SK-N-MC (cell line): Measurements from ENCODE around the gene IFT57.

Source experiments
- EZH2 ChIP-seq: fragments of 200-600 bp; sonication (generic); IDR thresholded peaks from one replicate; pipeline ENCODE4 v1.6.1; 2017; ENCODE audit warnings: antibody characterized with exemption
- POLR2AphosphoS5 ChIP-seq: IDR thresholded peaks from 2 replicates; pipeline ENCODE4 v1.6.1; 2012; ENCODE audit warnings: mild to moderate bottlenecking, low read depth, low read length, borderline replicate concordance

DNA sequence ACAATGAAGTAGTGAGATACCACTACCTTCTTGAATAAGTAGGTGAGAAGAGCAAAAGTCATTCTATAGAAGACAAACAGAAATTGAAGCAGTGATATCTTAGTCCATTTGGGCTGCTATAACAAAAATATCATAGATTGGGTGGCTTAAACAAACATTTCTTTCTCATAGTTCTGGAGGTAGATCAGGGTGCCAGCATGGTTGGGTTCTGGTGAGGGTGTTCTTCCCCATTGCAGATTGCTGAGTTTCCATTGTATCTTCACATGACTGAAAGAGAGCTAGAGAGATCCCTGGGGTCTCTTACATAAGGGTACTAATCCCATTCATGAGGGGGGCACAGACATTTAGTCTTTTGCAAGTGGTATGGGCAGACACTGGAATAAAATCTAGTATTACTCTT lies 32.9 kb upstream of the IFT57 start:
- TF ChIP-seq EZH2: no peak
- no peak for TF ChIP-seq POLR2AphosphoS5
